ENCODE measurements around the gene SEMA5A. TPM values are rescaled to one million over a fixed set of nuclear protein-coding genes. Genes with fewer than 3 reads are reported as not detected.

SEMA5A gene
- total RNA-seq, 1 experiment from 2014 or later = 9.3 TPM

DNA sequence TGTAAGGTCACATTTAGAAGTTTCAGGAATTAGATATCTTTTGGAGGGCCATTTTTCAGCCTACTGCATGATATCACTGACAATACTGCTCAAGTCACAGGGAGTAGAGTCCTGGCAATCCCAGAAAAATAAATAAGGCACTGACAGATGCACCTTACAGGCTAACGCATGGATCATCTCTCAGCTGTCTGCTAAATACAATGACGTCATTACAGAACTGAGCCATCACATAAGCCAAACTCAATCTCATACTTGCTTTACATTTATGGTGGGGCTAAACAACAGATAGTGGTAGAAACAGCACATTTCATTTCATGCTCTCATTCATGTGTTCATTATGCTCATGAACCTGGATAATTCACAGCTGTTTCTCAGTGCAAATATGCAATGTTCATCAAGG, 243.7 kb downstream of the SEMA5A start:
- Mint-ChIP-seq H3K4me3 (no peak overlapping the region), H3K9me3 (peaks cover 4% of the 10 kb centered on the region; the same call in 1 of the 2 replicates), H3K36me3 (no peaks in the 10 kb centered on the region), H3K27ac (no peak overlapping the region), H3K27me3 (ENCODE audit: low read depth) (no peaks in the 10 kb centered on the region), H3K4me1 (0 out of 2 replicates have a peak, but pooled peaks cover 2% of the 10 kb centered on the region)
- POLR2A ChIA-PET = no interaction called here
- TF ChIP-seq ZSCAN18 (CRISPR knock-in tag; IDR thresholded peaks at IDR 0.05) (no peak), JAZF1 (CRISPR knock-in tag; IDR thresholded peaks at IDR 0.05) (no peak), TP53 (CRISPR knock-in tag; IDR thresholded peaks at IDR 0.05) (no peak), CTCF (IDR thresholded peaks at IDR 0.05) (no peak), SP1 (CRISPR knock-in tag; conservative IDR thresholded peaks at IDR 0.05) (no peak), TCF7 (CRISPR knock-in tag; IDR thresholded peaks at IDR 0.05; ENCODE audit: low read depth) (no peak), ZNF425 (CRISPR knock-in tag; conservative IDR thresholded peaks at IDR 0.05) (no peak), HMGA2 (CRISPR knock-in tag; IDR thresholded peaks at IDR 0.05) (no peak), ZNF232 (CRISPR knock-in tag; IDR thresholded peaks at IDR 0.05) (no peak), USF1 (CRISPR knock-in tag; IDR thresholded peaks at IDR 0.05) (no peak), ELF4 (CRISPR knock-in tag; IDR thresholded peaks at IDR 0.05; ENCODE audit: low read depth) (no peak), CDX4 (CRISPR knock-in tag; IDR thresholded peaks at IDR 0.05; ENCODE audit: borderline replicate concordance) (no peak), RELA (CRISPR knock-in tag; IDR thresholded peaks at IDR 0.05; ENCODE audit: borderline replicate concordance) (no peak), NR1H2 (CRISPR knock-in tag; IDR thresholded peaks at IDR 0.05) (no peak), OVOL2 (CRISPR knock-in tag; IDR thresholded peaks at IDR 0.05; ENCODE audit: borderline replicate concordance) (no peak), NR3C1 (CRISPR knock-in tag; conservative IDR thresholded peaks at IDR 0.05; ENCODE audit: low read depth) (no peak), CBFB (CRISPR knock-in tag; IDR thresholded peaks at IDR 0.05; ENCODE audit: low read depth) (no peak), ZNF416 (CRISPR knock-in tag; IDR thresholded peaks at IDR 0.05) (no peak), ZNF281 (CRISPR knock-in tag; IDR thresholded peaks at IDR 0.05) (no peak), FOXJ3 (CRISPR knock-in tag; IDR thresholded peaks at IDR 0.05; ENCODE audit: borderline replicate concordance) (no peak)
- DNase-seq (ENCODE audit: low spot score) = no peak
- ATAC-seq = no peak
- CTCF ChIA-PET = interaction anchor here (0.5 kb wide), 1 partner anchor 72 kb away, joined by 3 read pairs; no protein-coding TSS in a partner anchor

All from WTC11 (cell line).